Neural cell (in vitro differentiated cells): ENCODE measurements around the gene NT5DC4. TPM values are rescaled to one million over a fixed set of nuclear protein-coding genes. Genes with fewer than 3 reads are reported as not detected.

ENCODE experiments used
- H2AFZ ChIP-seq: fragments of 200-600, 300-800 bp; sonication (generic), shearing (Covaris generic); 2 replicates; pipeline ENCODE4 v1.6.0; 2014; ENCODE audit warnings: low read depth, mild to moderate bottlenecking, antibody characterized with exemption, low read length, moderate library complexity
- H3F3A ChIP-seq: fragments of 200-600 bp; shearing (Covaris generic); 2 replicates; pipeline ENCODE4 v1.6.1; 2016; ENCODE audit warnings: mild to moderate bottlenecking, moderate library complexity, mixed read lengths, antibody characterized with exemption, low read length; ENCODE audit not compliant: insufficient read depth, poor library complexity, severe bottlenecking
- H3K27ac ChIP-seq: fragments of 200-600, 300-800 bp; sonication (generic), shearing (Covaris generic); 2 replicates; pipeline ENCODE4 v1.5.1; 2014; ENCODE audit warnings: mild to moderate bottlenecking, low read length, moderate library complexity
- H3K27me3 ChIP-seq: fragments of 300-800, 200-600 bp; sonication (generic), shearing (Covaris generic); 2 replicates; pipeline ENCODE4 v1.6.0; 2014; ENCODE audit warnings: mild to moderate bottlenecking, low read depth, low read length, moderate library complexity; ENCODE audit not compliant: insufficient read depth
- H3K36me3 ChIP-seq: fragments of 300-800, 200-600 bp; sonication (generic), shearing (Covaris generic); 2 replicates; pipeline ENCODE4 v1.5.1; 2014; ENCODE audit warnings: mild to moderate bottlenecking, antibody characterized with exemption, low read length, moderate library complexity; ENCODE audit not compliant: insufficient read depth
- H3K4me2 ChIP-seq: fragments of 300-800, 200-600 bp; sonication (generic), shearing (Covaris generic); 2 replicates; pipeline ENCODE4 v1.6.0; 2014; ENCODE audit warnings: mild to moderate bottlenecking, low read length
- H3K4me3 ChIP-seq: fragments of 300-800, 200-600 bp; sonication (generic), shearing (Covaris generic); 2 replicates; pipeline ENCODE4 v1.5.1; 2014; ENCODE audit warnings: mild to moderate bottlenecking, low read length, moderate library complexity
- H3K79me2 ChIP-seq: fragments of 200-600 bp; shearing (Covaris generic); replicated peaks from 2 replicates; pipeline ENCODE4 v1.6.0; 2014; ENCODE audit warnings: mild to moderate bottlenecking, low read length, moderate library complexity; ENCODE audit not compliant: insufficient read depth
- H3K9ac ChIP-seq: fragments of 300-800, 200-600 bp; sonication (generic), shearing (Covaris generic); 2 replicates; pipeline ENCODE4 v1.6.1; 2016; ENCODE audit warnings: mild to moderate bottlenecking, low read length, mixed read lengths
- H3K9me2 ChIP-seq: fragments of 200-600 bp; shearing (Covaris generic); 2 replicates; pipeline ENCODE4 v1.6.1; 2016; ENCODE audit warnings: mild to moderate bottlenecking, low read length, mixed read lengths; ENCODE audit not compliant: insufficient read depth
- H3K9me3 ChIP-seq: fragments of 200-600, 300-800 bp; sonication (generic), shearing (Covaris generic); 2 replicates; pipeline ENCODE4 v1.6.1; 2016; ENCODE audit warnings: mild to moderate bottlenecking, mixed run types, low read length, moderate library complexity, mixed read lengths
- H4K20me1 ChIP-seq: fragments of 200-600 bp; shearing (Covaris generic); 2 replicates; pipeline ENCODE4 v1.6.1; 2016; ENCODE audit warnings: mild to moderate bottlenecking, mixed run types; ENCODE audit not compliant: insufficient read depth
- CTCF ChIP-seq: fragments of 450-650 bp; IDR thresholded peaks from 2 replicates; pipeline ENCODE4 v1.5.1; 2014; ENCODE audit warnings: antibody characterized with exemption, mild to moderate bottlenecking, moderate library complexity; ENCODE audit not compliant: poor library complexity, severe bottlenecking
- EP300 ChIP-seq: fragments of 450-650 bp; conservative IDR thresholded peaks from 2 replicates; pipeline ENCODE4 v1.6.1; 2014; ENCODE audit warnings: antibody characterized with exemption, mild to moderate bottlenecking, moderate library complexity; ENCODE audit not compliant: poor library complexity, severe bottlenecking
- EZH2 ChIP-seq: fragments of 200-600, 300-800 bp; shearing (Covaris generic), sonication (generic); IDR thresholded peaks from 2 replicates; pipeline ENCODE4 v1.6.1; 2014; ENCODE audit warnings: antibody characterized with exemption, low read length, borderline replicate concordance, mild to moderate bottlenecking; ENCODE audit not compliant: insufficient read depth, poor library complexity, severe bottlenecking
- MXI1 ChIP-seq: fragments of 450-650 bp; conservative IDR thresholded peaks from 2 replicates; pipeline ENCODE4 v1.6.1; 2014; ENCODE audit warnings: antibody characterized with exemption, mild to moderate bottlenecking; ENCODE audit not compliant: poor library complexity, severe bottlenecking
- POLR2AphosphoS5 ChIP-seq: IDR thresholded peaks from 2 replicates; pipeline ENCODE4 v1.6.1; 2012
- RAD21 ChIP-seq: fragments of 450-650 bp; conservative IDR thresholded peaks from 2 replicates; pipeline ENCODE4 v1.6.1; 2014; ENCODE audit warnings: antibody characterized with exemption, mild to moderate bottlenecking, moderate library complexity
- SMC3 ChIP-seq: fragments of 450-650 bp; conservative IDR thresholded peaks from 2 replicates; pipeline ENCODE4 v1.6.1; 2014; ENCODE audit warnings: antibody characterized with exemption, mild to moderate bottlenecking, moderate library complexity; ENCODE audit not compliant: poor library complexity
- TAF1 ChIP-seq: IDR thresholded peaks from 2 replicates; pipeline ENCODE4 v1.6.1; 2012; ENCODE audit warnings: low read depth
- polyA plus RNA-seq: library from polyadenylated mRNA; depleted of rRNA; stranded (reverse); fragments of >200 nt; gene quantifications from 2 replicates; pipeline ENCODE4 v1.2.3, GENCODE V29; 2014
- TF ChIP-seq, protein P1 (sequence below): IDR thresholded peaks from 2 replicates; pipeline ENCODE4 v1.6.1; 2012; ENCODE audit warnings: borderline replicate concordance

Gene NT5DC4
- polyA plus RNA-seq, 1 donor from 2014 or later = not detected

GRCh38 chr2:112690853-112691401 is 29.9 kb upstream of the NT5DC4 start:
- Histone ChIP-seq H3K36me3 (no peaks in the 10 kb centered on the region), H3K9me3 (no peaks in the 10 kb centered on the region), H3K79me2 (no peaks in the 10 kb centered on the region), H3K9me2 (no peaks in the 10 kb centered on the region), H3F3A (no peaks in the 10 kb centered on the region), H3K4me2 (no peak overlapping the region), H3K9ac (no peak overlapping the region), H3K4me3 (no peak overlapping the region), H2AFZ (no peak overlapping the region), H3K27me3 (no peaks in the 10 kb centered on the region), H3K27ac (no peak overlapping the region), H4K20me1 (no peaks in the 10 kb centered on the region)
- peak; percentile 12 for TF ChIP-seq CTCF
- no peak for TF ChIP-seq EP300
- TF ChIP-seq TAF1 = no peak
- TF ChIP-seq RAD21 = no peak
- TF ChIP-seq POLR2AphosphoS5 = no peak
- TF ChIP-seq, protein P1, sequence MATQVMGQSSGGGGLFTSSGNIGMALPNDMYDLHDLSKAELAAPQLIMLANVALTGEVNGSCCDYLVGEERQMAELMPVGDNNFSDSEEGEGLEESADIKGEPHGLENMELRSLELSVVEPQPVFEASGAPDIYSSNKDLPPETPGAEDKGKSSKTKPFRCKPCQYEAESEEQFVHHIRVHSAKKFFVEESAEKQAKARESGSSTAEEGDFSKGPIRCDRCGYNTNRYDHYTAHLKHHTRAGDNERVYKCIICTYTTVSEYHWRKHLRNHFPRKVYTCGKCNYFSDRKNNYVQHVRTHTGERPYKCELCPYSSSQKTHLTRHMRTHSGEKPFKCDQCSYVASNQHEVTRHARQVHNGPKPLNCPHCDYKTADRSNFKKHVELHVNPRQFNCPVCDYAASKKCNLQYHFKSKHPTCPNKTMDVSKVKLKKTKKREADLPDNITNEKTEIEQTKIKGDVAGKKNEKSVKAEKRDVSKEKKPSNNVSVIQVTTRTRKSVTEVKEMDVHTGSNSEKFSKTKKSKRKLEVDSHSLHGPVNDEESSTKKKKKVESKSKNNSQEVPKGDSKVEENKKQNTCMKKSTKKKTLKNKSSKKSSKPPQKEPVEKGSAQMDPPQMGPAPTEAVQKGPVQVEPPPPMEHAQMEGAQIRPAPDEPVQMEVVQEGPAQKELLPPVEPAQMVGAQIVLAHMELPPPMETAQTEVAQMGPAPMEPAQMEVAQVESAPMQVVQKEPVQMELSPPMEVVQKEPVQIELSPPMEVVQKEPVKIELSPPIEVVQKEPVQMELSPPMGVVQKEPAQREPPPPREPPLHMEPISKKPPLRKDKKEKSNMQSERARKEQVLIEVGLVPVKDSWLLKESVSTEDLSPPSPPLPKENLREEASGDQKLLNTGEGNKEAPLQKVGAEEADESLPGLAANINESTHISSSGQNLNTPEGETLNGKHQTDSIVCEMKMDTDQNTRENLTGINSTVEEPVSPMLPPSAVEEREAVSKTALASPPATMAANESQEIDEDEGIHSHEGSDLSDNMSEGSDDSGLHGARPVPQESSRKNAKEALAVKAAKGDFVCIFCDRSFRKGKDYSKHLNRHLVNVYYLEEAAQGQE = no peak
- TF ChIP-seq SMC3 = no peak
- no peak for TF ChIP-seq EZH2

DNA sequence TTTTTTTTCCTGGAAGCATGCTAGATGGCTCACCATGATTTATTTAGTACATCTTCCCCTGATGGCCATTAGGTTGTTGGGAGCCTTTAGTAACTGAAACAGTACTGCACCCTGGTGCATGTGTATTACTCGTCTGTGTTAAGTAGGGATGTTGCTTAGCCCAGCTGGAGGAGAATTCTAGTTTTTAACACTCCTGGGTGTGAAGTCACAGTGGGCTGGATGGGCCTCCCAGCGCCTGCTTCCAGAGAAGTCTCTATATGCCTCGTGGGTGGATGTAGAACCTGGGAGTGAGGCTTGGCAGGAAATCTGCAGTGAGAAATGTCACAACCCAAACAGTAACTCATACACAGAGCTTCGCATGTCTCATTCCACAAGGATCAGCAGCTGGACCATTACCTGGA is 28.9 kb upstream of the NT5DC4 start:
- H4K20me1 ChIP-seq = no peaks in the 10 kb centered on the region
- H3K79me2 ChIP-seq = no peaks in the 10 kb centered on the region
- no peak overlapping the region for H2AFZ ChIP-seq
- TF ChIP-seq EZH2 (no peak), SMC3 (no peak), CTCF (no peak), POLR2AphosphoS5 (no peak), TAF1 (no peak), RAD21 (no peak), MXI1 (no peak), EP300 (no peak)
- TF ChIP-seq, protein P1 = no peak
- no peaks in the 10 kb centered on the region for H3K36me3 ChIP-seq
- no peaks in the 10 kb centered on the region for H3K9me3 ChIP-seq
- H3K9me2 ChIP-seq = no peaks in the 10 kb centered on the region
- no peak overlapping the region for H3K9ac ChIP-seq
- no peak overlapping the region for H3K4me3 ChIP-seq
- H3K27ac ChIP-seq = no peak overlapping the region
- no peaks in the 10 kb centered on the region for H3K27me3 ChIP-seq
- H3F3A ChIP-seq = no peaks in the 10 kb centered on the region
- H3K4me2 ChIP-seq = no peak overlapping the region
